WTC11 (cell line): Measurements from ENCODE around the gene PCDH1.
"Not testable (repeated sequence)": the region's sequence is repeated elsewhere in the genome, so short reads cannot be mapped to it uniquely, and the experiment has no call there.

Source experiments
- AFF4 ChIP-seq: sonication (generic); formaldehyde crosslinking; IDR thresholded peaks from 2 replicates; pipeline ENCODE4 v1.8.1; 2023; ENCODE audit warnings: mild to moderate bottlenecking, missing genetic modification reagents, borderline replicate concordance
- CTCF ChIP-seq: fragments of 200-600 bp; IDR thresholded peaks from 2 replicates; pipeline ENCODE4 v1.8.0; 2022; ENCODE audit warnings: antibody characterized with exemption
- E2F5 ChIP-seq: sonication (generic); formaldehyde crosslinking; IDR thresholded peaks from 2 replicates; pipeline ENCODE4 v1.8.1; 2022; ENCODE audit warnings: mild to moderate bottlenecking, moderate library complexity, missing genetic modification reagents
- ETV6 ChIP-seq: sonication (generic); formaldehyde crosslinking; IDR thresholded peaks from 2 replicates; pipeline ENCODE4 v1.8.1; 2022; ENCODE audit warnings: mild to moderate bottlenecking, missing genetic modification reagents
- JUN ChIP-seq: sonication (generic); formaldehyde crosslinking; IDR thresholded peaks from 2 replicates; pipeline ENCODE4 v1.8.0; 2023; ENCODE audit warnings: mild to moderate bottlenecking, missing genetic modification reagents
- MAX ChIP-seq: sonication (generic); formaldehyde crosslinking; IDR thresholded peaks from 2 replicates; pipeline ENCODE4 v1.8.0; 2022; ENCODE audit warnings: mild to moderate bottlenecking, missing genetic modification reagents
- NR1H2 ChIP-seq: sonication (generic); formaldehyde crosslinking; IDR thresholded peaks from 2 replicates; pipeline ENCODE4 v1.9.0; 2021; ENCODE audit warnings: mild to moderate bottlenecking, moderate library complexity, missing genetic modification reagents
- NR3C1 ChIP-seq: sonication (generic); formaldehyde crosslinking; conservative IDR thresholded peaks from 2 replicates; pipeline ENCODE4 v1.8.1; 2023; ENCODE audit warnings: low read depth, mild to moderate bottlenecking, missing genetic modification reagents
- USF1 ChIP-seq: sonication (generic); formaldehyde crosslinking; IDR thresholded peaks from 2 replicates; pipeline ENCODE4 v1.8.0; 2022; ENCODE audit warnings: mild to moderate bottlenecking, missing genetic modification reagents
- USF2 ChIP-seq: sonication (generic); formaldehyde crosslinking; IDR thresholded peaks from 2 replicates; pipeline ENCODE4 v1.8.1; 2023; ENCODE audit warnings: mild to moderate bottlenecking, missing genetic modification reagents, moderate library complexity
- ZNF232 ChIP-seq: sonication (generic); formaldehyde crosslinking; IDR thresholded peaks from 2 replicates; pipeline ENCODE4 v1.8.0; 2022; ENCODE audit warnings: mild to moderate bottlenecking, missing genetic modification reagents
- ZNF425 ChIP-seq: fragments of 250-450 bp; sonication (Bioruptor Pico); conservative IDR thresholded peaks from 2 replicates; pipeline ENCODE4 v1.9.0; 2021; ENCODE audit warnings: mild to moderate bottlenecking

- not testable (repeated sequence) for TF ChIP-seq AFF4 (CRISPR knock-in tag); CTCF; ZNF232 (CRISPR knock-in tag); ETV6 (CRISPR knock-in tag); ZNF425 (CRISPR knock-in tag); USF2; USF1; NR3C1 (CRISPR knock-in tag); JUN (CRISPR knock-in tag); E2F5 (CRISPR knock-in tag); MAX (CRISPR knock-in tag); NR1H2 (CRISPR knock-in tag)
Measured at GRCh38 chr5:141890429-141890828, 12.2 kb upstream of the PCDH1 start.
